ENCODE measurements around the gene GABRD. TPM values are rescaled to one million over a fixed set of nuclear protein-coding genes. Genes with fewer than 3 reads are reported as not detected.
A peak's percentile ranks its signal among the peaks of the same experiment; 100 is the strongest.

The GABRD gene
- total and polyA plus RNA-seq, 2 of the 13 experiments (the other 11 are each of a cell fraction or from before 2014, with no cell fraction given), result not detected

DNA sequence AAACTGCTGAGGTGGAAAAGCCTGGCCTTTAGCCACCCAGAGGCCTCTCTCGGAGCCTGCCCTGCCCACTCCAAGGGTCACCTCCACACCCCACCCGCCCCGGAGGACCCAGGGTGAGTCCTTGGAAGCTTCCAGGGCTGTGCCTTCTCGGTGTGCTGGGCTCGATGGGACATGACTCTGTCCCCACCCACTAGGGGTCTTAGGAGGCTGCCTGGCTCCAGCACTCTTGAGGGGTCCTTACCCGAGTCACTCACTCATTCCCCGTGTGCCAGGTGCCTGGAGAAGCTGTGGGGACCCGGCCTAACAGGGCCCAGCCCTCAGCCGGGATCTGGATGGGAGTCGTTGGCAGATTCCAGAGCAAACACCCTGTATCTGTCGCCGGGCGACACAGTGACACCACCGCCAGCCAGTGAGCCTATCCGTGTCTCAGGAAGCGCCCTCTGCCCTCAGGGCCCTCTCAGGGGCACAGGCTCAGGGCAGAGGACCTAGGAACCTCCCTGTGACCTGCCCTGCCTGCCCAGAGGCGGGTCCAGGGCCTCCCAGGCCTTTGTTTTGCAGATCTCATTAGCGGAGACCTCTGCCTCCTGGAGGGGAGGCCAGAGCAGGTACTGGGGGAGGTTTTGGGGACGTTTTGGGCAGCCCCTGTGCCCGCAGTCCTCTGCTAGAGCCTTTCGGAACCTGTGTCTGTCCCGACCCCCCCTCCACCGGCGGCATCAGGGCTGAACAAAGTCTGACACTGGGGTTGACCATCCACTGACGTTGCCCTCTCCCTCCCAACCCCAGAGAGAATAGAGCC lies 28.0 kb downstream of the GABRD start (continued):
- TF ChIP-seq MATR3 (CRISPR knock-in tag; IDR thresholded peaks at IDR 0.05), result no peak
- no peak for TF ChIP-seq EZH2 (conservative IDR thresholded peaks at IDR 0.05; ENCODE audit: low read depth, low read length)
- TF ChIP-seq ZNF224 (CRISPR knock-in tag; IDR thresholded peaks at IDR 0.05), result no peak
- no peak for TF ChIP-seq ZNF724P (CRISPR knock-in tag; IDR thresholded peaks at IDR 0.05; ENCODE audit: borderline replicate concordance)
- no peak for TF ChIP-seq FOXP1 (IDR thresholded peaks at IDR 0.05)
- TF ChIP-seq FOXP1 (CRISPR knock-in tag; IDR thresholded peaks at IDR 0.05), result no peak
- TF ChIP-seq, protein P1, sequence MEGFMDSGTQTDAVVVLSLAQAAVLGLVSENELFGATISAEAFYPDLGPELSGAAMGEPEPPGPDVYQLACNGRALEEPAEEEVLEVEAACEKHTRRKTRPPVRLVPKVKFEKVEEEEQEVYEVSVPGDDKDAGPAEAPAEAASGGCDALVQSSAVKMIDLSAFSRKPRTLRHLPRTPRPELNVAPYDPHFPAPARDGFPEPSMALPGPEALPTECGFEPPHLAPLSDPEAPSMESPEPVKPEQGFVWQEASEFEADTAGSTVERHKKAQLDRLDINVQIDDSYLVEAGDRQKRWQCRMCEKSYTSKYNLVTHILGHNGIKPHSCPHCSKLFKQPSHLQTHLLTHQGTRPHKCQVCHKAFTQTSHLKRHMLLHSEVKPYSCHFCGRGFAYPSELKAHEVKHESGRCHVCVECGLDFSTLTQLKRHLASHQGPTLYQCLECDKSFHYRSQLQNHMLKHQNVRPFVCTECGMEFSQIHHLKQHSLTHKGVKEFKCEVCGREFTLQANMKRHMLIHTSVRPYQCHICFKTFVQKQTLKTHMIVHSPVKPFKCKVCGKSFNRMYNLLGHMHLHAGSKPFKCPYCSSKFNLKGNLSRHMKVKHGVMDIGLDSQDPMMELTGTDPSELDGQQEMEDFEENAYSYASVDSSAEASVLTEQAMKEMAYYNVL (CRISPR knock-in tag; IDR thresholded peaks at IDR 0.05; ENCODE audit: borderline replicate concordance), result 0 out of 2 replicates have a peak, but pooled peaks have one; percentile 31
- no peak for TF ChIP-seq ZNF160 (CRISPR knock-in tag; IDR thresholded peaks at IDR 0.05)
- TF ChIP-seq RORA (CRISPR knock-in tag; IDR thresholded peaks at IDR 0.05), result no peak
- TF ChIP-seq ZBTB8A (CRISPR knock-in tag; IDR thresholded peaks at IDR 0.05; ENCODE audit: borderline replicate concordance, low read depth), result no peak
- TF ChIP-seq PRDM4 (CRISPR knock-in tag; IDR thresholded peaks at IDR 0.05; ENCODE audit: borderline replicate concordance), result no peak
- peak; percentile 67 for TF ChIP-seq POLR2G (IDR thresholded peaks at IDR 0.05; ENCODE audit: low read depth, low read length)
- TF ChIP-seq ISX (CRISPR knock-in tag; conservative IDR thresholded peaks at IDR 0.05), result no peak
- TF ChIP-seq ZFAT (CRISPR knock-in tag; conservative IDR thresholded peaks at IDR 0.05), result no peak
- TF ChIP-seq ZBTB1 (CRISPR knock-in tag; IDR thresholded peaks at IDR 0.05; ENCODE audit: borderline replicate concordance), result no peak
- no peak for TF ChIP-seq PLRG1 (conservative IDR thresholded peaks at IDR 0.05)
- no peak for TF ChIP-seq ZNF550 (CRISPR knock-in tag; IDR thresholded peaks at IDR 0.05; ENCODE audit: borderline replicate concordance)
- TF ChIP-seq ZNF546 (CRISPR knock-in tag; conservative IDR thresholded peaks at IDR 0.05), result 0 out of 2 replicates have a peak, but pooled peaks have one; percentile 8
- TF ChIP-seq FOSL1 (CRISPR knock-in tag; IDR thresholded peaks at IDR 0.05; ENCODE audit: borderline replicate concordance), result no peak
- TF ChIP-seq HNF4A (CRISPR knock-in tag; IDR thresholded peaks at IDR 0.05), result peak; percentile 71
- TF ChIP-seq ADNP (CRISPR knock-in tag; IDR thresholded peaks at IDR 0.05), result no peak
- TF ChIP-seq TGIF2 (CRISPR knock-in tag; IDR thresholded peaks at IDR 0.05), result no peak
- 0 out of 2 replicates have a peak, but pooled peaks have one; percentile 21 for TF ChIP-seq NFKB2 (CRISPR knock-in tag; IDR thresholded peaks at IDR 0.05; ENCODE audit: borderline replicate concordance)
- TF ChIP-seq ZNF431 (CRISPR knock-in tag; IDR thresholded peaks at IDR 0.05; ENCODE audit: borderline replicate concordance, low read depth), result no peak
- no peak for TF ChIP-seq TERF1 (CRISPR knock-in tag; IDR thresholded peaks at IDR 0.05)
- TF ChIP-seq, protein P2, sequence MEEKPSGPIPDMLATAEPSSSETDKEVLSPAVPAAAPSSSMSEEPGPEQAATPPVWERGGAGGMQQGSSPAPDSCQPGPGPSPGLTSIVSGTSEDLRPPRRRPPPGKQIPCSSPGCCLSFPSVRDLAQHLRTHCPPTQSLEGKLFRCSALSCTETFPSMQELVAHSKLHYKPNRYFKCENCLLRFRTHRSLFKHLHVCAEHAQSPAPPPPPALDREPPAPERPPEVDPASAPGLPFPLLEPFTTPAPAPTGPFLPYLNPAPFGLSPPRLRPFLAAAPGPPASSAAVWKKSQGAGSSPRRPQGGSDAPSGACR (CRISPR knock-in tag; IDR thresholded peaks at IDR 0.05), result 0 out of 2 replicates have a peak, but pooled peaks have one; percentile 51

Measured in HepG2 (cell line).